Pons (tissue), 1 donor: ENCODE data around the gene HMGCL.
A peak's percentile ranks its signal among the peaks of the same experiment; 100 is the strongest.
"Not testable (repeated sequence)": the region's sequence is repeated elsewhere in the genome, so short reads cannot be mapped to it uniquely, and the experiment has no call there.

Source experiments
- DNase-seq: peaks from one replicate; pipeline ENCODE4 v3.0.0-alpha.2; 2016; ENCODE audit warnings: low spot score

Gene HMGCL

DNA sequence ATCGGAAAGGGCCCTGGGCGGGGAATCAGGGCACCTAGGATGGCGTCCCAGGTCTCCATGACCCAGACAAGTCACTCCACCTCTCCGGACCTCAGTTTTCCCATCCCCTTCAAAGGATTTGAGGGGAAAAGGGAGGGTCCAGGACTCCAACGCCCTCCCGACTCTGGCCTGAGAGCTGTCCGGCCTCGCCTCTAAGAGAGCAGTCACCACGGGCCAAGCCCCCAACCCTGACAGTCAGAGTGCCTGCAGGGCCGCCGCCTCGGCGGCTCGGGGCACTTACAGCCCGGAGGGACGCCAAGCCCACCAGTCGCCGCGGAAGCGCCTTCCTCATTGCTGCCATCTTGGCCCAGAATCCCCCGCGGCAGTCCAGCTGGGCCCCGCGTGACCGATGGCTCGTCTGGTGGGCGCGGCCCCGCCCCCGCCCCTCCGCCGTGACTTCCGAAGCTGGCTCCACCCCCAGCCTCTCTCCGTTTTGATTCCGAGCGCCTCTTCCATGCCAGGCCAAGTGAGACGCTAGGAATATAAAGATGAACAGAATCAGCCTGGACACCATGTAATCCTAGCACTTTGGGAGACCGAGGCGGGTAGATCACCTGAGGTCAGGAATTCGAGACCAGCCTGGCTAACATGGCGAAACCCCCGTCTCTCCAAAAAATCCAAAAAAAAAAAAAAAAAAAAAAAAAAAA lies at the start of gene HMGCL:
Gene HMGCL (minus strand): TSS at position 354 of the 686 bp plus-strand sequence. CDS start 14 bp downstream, at position 340.
- DNase-seq, result peak; percentile 86

DNA sequence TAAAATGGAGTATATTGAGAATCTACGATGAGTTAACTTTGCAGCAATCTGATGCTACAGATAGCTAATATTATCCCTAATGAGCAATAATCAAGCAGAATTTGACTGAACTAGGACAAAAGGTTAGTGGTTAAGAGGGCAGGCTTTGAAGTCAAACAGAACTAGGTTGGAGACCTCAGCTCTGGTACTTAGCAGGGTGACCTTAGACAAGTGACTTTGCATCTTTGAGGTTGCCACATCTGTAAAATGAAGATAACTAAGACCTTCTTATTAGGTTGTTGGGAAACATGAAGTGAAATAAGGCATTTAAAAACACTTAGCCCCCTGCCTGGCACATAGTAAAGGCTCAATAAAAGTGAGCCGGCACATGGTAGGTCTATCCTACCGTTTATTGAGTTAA lies 47.2 kb upstream of the HMGCL start:
- DNase-seq, result no peak

GRCh38 chr1:23869051-23869450 lies 43.8 kb upstream of the HMGCL start:
- DNase-seq, result peak; percentile 11

GRCh38 chr1:23868557-23869016 lies 43.4 kb upstream of the HMGCL start:
- no peak for DNase-seq

DNA sequence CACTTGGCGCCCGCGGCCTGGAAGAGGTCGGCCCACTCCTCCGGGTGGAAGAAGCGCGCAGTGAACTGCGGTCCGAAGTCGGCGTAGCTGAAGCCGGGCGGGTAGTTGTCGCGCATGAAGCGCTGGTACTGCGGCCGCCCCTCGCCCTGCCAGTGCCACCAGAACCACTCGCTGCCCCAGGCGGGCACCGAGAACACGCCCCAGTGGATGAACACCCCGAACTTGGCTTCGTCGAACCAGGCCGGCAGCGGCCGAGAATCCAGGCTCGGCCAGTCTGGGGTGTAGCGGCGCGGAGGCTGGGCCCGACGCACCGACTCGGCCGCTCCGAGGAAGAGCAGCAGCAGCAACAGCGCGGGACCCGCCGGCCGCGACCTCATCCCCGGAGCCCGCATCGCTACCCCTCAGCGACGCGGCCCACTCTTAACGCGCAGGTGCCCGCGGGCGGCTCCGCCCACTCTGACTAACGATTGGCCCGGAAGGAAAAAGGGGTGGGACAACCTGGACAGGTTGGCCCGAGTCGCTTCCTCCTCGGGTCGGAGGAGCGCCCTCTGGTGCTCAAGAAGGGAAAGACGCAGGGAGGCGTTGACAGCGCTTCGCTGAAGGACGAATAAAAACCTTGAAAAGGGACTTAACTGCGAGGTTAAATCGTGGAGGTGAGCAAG lies 42.8 kb upstream of the HMGCL start, which contains the start of gene FUCA1:
Gene FUCA1 (minus strand): TSS at position 396 of the 662 bp plus-strand sequence. CDS start 4 bp downstream, at position 392.
- peak; percentile 95 for DNase-seq

GRCh38 chr1:23867542-23867894 lies 42.3 kb upstream of the HMGCL start:
- DNase-seq, result no peak

DNA sequence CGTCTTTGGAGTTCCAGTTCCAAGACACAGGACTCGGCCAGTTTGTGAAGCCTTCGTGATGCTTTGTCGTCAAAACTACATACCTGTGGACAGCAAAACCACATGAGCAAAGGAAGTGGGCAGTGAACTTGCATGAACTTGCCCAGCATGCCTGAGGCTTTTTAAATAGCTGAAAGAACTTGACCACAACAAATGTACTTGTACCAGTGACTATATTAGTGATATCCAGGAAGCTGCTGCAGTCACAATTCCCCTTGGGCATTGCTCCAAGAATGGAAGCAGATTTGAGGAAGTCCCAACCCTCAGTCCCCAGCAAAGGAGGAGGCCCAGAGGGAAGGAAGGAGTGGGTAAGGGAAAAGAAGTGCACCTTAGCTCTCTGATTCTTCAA lies 40.3 kb upstream of the HMGCL start:
- peak; percentile 37 for DNase-seq

GRCh38 chr1:23864801-23865542 lies 39.7 kb upstream of the HMGCL start:
- no peak for DNase-seq

DNA sequence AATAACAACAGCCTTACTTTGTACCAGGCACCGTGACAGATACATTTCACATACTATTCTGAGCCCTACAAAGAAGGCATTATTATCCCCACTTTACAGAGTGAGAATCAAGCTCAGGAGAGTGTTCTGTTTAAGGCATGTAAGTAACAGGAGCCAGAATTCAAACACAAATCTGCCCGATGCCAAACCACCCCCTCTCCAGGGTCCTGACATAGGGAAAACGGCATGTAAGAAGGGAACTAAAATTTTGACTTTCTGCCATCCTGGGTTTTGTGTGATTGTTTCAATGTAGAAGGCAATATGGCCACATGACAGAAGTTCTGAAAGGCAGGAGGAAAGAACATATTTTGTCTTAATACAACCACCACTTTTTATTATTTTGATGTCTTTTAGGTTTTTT lies 37.4 kb upstream of the HMGCL start:
- peak; percentile 26 for DNase-seq

DNA sequence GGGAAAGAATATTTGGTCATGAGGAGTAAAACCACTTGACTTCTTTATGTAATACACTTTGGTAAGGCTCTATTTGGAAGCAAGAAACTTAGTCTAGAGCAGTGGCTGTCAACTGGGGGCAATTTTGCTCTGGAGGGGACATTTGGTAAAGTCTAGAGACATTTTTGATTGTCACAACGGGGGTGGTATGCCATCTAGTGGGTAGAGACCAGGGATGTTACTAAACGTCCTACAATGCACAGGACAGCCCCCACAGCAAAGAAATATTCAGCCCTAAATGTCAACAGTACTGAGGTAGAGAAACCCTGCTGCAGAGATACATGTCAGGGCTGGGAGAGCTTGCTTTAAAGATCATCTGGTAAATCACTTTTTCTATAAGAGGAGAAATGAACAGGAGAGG lies 29.3 kb upstream of the HMGCL start:
- peak; percentile 38 for DNase-seq

- DNase-seq, result not testable (repeated sequence)
These were observed 27.9 kb upstream of the HMGCL start for GRCh38 chr1:23853124-23853523.

DNA sequence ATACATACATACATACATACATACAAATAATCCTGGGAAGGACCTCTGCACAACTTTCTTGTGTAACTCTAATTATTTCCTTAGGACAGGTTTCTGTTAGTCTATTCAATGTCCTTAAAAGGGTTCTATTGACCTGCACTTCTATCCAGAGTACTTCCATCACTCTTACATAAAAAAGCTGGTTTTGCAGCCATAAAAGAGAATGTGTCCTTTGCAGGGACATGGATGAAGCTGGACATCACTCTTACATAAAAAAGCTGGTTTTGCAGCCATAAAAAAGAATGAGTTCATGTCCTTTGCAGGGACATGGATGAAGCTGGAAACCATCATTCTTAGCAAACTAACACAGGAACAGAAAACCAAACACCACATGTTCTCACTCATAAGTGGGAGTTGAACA lies 26.2 kb upstream of the HMGCL start:
- not testable (repeated sequence) for DNase-seq

- DNase-seq, result no peak
These were observed 23.7 kb upstream of the HMGCL start for GRCh38 chr1:23848673-23849616.

- not testable (repeated sequence) for DNase-seq
These were observed 22.4 kb upstream of the HMGCL start for GRCh38 chr1:23847482-23848095.

DNA sequence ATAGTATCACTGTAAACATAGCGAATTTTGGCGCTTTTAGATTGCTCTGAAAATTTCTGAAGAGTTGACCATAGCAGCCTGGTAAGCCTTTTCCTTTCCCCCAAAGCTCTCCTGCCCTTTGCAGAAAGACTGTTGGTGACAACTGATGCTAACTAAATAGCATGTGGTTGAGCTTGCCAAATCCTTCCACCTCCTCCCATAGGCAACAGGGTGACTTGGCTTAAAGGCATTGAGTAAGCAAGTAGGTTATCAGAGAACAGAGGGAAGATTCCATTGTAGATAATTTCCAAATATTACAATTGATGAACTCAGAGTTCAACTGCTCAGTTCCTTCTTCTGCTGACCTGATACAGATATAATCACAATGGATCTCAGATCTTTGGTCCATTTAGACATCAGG lies 19.9 kb upstream of the HMGCL start:
- no peak for DNase-seq

DNA sequence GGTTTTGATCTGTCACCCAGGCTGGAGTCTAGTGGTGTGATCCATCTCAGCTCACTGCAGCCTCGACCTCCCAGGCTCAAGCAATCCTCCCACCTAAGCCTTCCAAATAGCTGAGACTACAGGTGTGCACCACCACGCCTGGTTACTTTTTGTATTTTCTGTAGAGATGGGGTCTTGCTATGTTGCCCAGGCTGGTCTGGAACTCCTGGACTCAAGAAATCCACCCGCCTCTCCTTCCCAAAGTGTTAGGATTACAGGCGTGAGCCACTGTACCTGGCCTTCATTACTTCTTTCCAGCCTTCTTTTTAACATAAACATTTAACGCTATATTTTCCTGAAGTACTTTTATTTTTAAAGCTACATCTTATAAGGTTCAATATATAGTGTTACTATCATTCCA lies 18.4 kb upstream of the HMGCL start:
- no peak for DNase-seq

DNA sequence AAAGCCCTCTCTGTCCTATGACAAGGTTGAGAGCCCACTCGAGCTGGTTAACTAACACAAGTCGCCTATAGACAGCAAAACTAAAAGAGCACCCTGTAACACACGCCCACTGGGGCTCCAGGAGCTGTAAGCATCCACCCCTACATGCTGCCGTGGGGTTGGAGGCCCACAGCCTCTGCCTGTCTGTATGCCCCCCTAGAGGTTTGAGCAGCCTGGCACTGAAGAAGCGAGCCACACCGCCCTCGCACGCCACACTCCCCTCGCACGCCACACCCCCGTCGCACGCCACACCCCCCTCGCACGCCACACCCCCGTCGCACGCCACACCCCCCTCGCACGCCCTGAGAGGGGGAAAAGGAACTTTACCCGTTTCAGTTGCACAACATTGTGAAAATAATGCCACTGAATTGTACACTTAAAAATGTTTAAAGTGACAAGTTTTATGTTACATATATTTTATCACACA lies 13.2 kb upstream of the HMGCL start:
- DNase-seq, result no peak

- no peak for DNase-seq
These were observed 12.7 kb upstream of the HMGCL start for GRCh38 chr1:23837908-23838307.

DNA sequence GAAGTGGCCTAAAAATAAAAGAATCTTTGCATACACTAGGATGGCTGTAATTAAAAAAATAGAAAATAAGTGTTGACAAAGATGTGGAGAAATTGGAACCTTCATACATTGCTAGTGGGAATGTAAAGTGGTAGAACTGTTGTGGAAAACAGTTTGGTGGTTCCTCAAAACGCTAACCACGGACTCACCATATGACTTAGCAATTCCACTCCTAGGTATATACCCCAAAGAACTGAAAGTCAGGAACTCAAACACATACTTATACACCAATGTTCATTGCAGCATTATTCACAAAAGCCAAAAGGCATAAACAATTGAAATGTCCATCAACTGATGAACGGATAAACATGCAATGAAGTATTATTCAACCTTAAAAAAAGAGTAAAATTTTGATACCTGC lies 10.8 kb upstream of the HMGCL start:
- no peak for DNase-seq

- not testable (repeated sequence) for DNase-seq
These were observed 8.9 kb upstream of the HMGCL start for GRCh38 chr1:23834156-23834555.

DNA sequence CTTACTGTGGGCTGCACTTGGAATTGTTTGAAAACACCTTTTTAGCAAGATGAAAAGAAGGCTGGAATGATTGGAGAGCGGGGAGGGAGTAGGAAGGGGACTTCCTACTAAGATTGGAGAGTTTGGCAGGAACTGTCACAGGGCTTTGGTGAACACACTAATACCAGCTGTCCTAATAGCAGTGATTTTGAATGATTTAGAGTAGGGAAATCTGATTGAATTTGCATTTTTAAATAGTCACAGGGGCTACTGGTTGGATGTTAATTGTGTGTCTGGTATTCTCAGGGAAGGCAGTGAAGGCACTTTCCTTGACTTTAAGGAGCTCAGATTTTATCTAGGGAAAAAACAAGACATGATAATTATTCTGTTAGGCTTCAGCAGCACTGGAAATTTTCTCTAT lies 2.5 kb upstream of the HMGCL start:
- DNase-seq, result no peak
